Measurements from ENCODE around the gene RNU2-63P.
"Not testable (repeated sequence)": the region's sequence is repeated elsewhere in the genome, so short reads cannot be mapped to it uniquely, and the experiment has no call there.

Gene RNU2-63P

DNA sequence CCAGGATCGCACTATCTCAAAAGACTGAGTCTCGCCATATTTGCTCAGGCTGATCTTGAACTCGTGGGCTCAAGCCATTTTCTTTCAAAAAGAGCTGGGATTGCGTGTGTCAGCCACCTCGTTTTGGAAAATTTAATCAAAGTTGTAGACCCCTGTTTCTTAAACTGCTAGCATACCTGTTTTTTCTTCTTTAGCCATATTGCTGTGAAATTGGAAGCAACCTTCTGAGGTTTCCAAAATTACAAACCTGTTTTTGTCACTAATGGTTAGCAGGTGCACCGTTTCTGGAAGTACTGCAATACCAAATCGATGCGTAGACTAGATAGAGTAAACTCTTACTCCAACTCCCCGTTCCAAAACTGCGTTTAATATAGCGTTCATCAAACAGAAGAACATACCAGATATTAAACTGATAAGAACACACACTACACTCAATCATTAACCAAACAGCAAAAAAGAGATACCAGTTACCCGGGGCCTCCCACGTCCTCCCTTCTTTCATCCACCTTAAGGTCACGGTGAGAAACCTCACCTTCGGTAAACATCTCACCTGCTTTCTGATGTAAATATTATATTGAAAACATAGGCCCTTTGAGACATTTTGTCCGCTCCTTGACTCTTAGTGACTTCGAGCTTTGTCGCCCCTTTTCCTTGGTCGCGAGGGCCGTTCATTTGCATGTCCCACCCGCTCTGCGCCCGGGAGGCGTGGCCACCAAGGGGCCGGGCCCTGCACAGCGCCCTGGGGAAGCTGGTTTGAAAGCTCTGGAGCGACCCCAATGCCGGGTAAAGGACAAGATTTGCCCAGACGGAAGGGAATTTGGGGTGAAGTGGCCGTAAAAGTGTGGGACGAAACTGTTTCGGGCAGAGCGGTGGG, at the start of gene RNU2-63P:
TSS of gene RNU2-63P (minus strand) at position 462 of the 874 bp plus-strand sequence.
- DNase-seq = peak; percentile 82

GRCh38 chr2:88061295-88061694, 44.9 kb upstream of the RNU2-63P start:
- DNase-seq = no peak

DNA sequence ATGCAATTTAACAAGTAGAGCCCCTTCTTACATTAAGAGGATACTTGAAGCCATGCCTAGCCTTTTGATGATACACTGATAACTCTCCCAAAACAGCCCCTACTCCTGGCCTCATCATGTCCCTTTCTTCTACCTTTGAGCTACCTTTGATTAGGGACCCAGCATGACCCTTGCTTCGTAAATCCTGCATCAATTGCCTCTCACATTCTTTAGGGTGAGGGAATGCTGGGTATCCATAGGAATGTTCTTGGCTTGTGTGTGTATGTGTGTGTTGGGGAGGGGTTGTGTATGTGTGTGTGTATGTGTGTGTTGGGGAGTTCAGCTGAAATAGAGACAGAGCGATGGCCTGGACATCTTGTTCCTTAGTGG, 44.5 kb upstream of the RNU2-63P start:
- no peak for DNase-seq

DNA sequence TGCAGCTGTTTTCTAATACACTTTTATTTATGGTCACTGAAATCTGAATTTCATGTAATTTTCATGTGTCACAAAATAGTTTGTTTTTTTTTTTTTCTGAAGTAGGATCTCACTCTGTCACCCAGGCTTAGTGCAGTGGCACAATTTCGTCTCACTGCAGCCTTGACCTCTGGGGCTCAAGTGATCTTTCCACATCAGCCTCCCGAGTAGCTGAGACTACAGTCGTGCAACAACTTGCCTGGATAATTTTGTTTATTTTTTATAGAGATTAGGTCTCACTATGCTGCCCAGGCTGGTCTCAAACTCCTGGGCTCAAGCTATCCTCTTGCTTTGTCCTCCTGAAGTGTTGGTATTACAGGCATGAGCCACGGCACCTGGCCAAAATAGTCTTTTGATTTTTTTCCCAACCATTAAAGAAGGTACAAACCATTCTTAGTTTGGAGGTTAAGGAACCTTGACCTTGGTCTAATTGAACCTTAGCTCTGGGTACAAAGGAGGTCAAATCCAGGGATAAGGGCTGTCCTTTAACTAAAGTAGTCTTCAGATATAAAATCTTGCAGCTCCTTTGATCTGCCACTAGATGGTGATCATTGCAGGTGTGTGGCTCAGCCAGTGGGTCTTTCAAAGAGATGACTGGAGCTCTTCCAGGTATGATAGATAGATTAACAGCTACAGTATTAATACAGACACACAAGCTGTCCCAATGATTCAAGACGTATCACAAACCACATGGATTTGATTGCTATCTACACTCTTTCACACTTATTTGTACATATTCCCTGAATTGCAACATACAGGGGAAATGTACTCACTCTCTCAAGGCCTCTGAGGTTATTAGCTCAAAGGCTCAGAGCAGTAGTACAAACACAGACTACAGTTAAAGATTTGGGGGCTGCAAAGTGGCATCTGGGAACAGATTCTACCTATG, 43.9 kb upstream of the RNU2-63P start:
- peak; percentile 49 for DNase-seq

GRCh38 chr2:88058191-88058590, 41.8 kb upstream of the RNU2-63P start:
- DNase-seq = no peak

DNA sequence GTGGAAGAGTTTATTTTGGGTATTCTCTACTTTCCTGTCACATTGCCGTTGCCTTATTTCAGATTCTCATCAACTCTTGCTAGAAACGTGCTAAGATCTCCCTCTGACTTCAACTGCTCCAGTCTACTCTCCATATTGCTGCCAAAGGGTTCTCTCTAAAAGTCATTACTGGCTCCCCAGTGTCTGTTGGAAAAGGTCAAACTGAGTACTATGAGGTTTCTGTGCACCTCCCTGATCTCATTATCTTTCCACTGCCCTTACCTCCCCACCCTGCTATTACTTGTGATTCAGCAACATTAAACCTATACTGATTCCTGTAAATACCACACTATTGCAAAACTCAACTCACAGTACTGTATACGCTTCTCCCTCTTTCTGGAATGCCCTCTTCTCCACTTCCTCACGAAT, 41.1 kb upstream of the RNU2-63P start:
- DNase-seq = no peak

DNA sequence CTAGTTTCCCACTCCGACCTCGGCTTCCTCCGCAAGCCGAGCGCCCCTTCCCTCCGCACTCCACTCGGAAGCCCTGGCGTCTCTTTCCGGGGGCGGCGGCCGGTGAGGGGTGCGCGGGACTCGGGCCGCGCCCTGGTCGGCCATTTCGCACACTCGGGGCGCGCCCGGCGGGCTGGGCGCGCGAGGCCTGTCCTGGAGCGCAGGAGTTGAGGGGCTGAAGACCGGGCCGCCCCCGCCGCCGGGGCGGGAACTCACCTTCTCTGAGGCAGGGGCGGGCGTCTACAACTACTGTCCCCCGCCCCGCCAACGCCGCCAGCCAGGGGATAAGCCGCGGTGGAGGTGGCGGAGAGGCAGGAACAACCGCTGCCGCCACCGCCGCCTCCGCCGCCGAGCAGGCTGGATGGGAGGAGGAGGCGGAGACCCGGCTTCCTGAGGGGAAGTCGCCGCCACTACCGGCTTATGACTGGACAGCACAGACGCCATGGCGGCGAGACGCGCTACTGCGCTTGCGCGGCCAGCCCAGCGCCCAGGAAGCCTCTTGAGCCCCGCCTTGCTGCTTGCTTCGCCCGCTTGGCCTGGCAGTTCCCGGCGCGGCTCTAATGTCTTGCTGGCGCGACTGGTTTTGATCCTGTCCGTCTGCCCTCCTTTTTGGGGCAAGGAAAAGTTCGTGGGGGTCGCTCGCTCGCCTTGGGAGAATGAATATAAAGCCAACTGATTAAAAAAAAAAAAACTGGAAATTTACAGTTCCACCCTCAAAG, 39.2 kb upstream of the RNU2-63P start, which contains the start of gene KRCC1:
TSS of gene KRCC1 (minus strand) at position 413 of the 758 bp plus-strand sequence. CDS start 27,220 bp downstream, outside the sequence.
- peak; percentile 96 for DNase-seq

- peak; percentile 12 for DNase-seq
Observed at GRCh38 chr2:88054782-88055370, 38.5 kb upstream of the RNU2-63P start.

- DNase-seq = no peak
Observed at GRCh38 chr2:88053934-88054781, 37.8 kb upstream of the RNU2-63P start.

DNA sequence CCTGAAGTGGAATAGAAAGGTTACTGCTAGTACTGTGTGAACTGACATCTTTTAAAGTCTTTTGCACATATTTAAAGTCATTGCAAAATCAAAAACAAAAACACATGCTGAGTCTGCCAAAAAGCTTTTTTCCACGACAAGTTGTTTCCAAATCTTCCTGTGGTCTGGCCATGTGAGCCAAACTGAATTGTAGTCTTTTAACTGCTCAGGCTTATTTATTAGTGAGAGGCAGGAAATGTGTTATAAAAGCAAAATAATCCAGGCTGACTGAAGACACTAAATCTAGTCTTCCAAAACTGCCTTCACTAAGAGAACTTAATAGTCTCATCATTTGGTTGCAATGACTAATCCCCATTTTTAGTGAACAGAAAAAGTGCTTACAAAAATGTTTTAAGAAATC, 36.9 kb upstream of the RNU2-63P start:
- DNase-seq = no peak

- DNase-seq = no peak
Observed at GRCh38 chr2:88051792-88052191, 35.4 kb upstream of the RNU2-63P start.

- no peak for DNase-seq
Observed at GRCh38 chr2:88049622-88050021, 33.3 kb upstream of the RNU2-63P start.

DNA sequence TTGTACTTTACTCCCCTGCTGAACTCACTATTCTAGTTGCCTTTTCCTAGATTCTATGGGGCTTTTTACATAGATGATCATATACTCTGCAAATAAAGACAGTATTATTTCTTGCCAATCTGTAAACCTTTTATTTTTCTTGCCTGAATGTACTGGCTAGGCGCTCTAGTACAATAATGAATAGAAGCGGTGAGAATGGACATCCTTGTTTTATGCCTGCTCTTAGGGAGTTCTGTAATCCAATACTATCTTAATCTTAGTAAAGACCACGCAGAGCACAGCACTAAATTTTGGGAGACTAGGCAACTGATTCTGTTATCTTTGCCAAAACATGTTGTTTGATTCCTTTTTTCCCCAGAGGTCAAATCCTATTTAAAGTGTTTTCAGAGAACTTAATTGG, 32.2 kb upstream of the RNU2-63P start:
- DNase-seq = no peak

GRCh38 chr2:88045561-88045960, 29.2 kb upstream of the RNU2-63P start:
- DNase-seq = not testable (repeated sequence)

- no peak for DNase-seq
Observed at GRCh38 chr2:88042476-88042875, 26.1 kb upstream of the RNU2-63P start.

DNA sequence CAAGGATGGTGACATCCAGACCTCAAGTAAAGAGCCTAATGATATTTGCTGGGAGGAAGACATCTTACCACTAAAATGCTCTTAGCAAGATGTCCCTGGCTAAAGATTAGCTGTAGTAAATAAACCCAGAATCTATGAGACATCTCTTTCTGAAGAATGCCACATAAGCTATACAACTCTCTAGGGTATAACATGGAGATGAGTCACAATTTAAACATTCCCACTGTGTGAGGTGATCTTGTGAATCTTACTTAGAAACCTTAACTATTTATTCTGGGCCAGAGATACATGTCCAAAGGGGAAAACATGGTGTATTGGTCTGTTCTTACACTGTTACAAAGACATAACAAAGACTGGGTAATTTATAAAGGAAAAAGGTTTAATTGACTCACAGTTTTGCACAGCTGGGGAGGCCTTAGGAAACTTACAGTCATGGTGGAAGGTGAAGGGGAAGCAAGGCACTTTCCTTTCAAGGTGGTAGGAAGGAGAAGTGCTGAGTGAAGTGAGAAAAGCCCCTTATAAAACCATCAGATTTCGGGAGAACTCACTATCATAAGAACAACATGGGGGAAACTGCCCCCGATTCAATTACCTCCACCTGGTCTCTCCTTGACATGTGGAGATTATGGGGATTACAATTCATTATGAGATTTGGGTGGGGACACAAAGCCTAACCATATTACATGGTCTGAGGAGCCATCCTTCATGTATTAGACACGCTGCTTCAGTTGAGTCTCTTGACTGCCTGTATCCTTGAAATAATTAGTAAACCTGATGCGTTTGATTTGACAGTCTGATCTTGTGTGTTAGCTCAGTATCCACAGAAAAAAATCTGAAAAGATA, 22.1 kb upstream of the RNU2-63P start:
- no peak for DNase-seq

GRCh38 chr2:88036606-88037005, 20.3 kb upstream of the RNU2-63P start:
- DNase-seq = no peak

DNA sequence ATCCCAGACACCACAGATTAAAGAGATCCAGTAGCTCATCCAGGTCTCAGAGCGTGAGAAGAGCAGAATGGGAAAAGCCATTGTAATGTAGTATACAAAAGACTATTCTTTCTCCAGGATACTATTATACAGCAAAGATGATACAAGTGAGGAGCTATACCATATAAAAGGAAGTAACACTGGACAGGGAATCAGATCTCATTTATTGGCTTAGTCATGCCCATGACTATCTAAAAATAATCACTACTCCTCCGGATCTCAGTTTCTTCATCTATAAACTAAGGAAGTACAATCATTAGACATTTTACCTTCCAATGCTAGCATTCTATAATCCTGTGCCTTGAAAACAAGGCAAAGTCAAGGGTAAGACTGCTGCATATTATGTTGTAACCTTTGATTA, 19.8 kb upstream of the RNU2-63P start:
- no peak for DNase-seq

DNA sequence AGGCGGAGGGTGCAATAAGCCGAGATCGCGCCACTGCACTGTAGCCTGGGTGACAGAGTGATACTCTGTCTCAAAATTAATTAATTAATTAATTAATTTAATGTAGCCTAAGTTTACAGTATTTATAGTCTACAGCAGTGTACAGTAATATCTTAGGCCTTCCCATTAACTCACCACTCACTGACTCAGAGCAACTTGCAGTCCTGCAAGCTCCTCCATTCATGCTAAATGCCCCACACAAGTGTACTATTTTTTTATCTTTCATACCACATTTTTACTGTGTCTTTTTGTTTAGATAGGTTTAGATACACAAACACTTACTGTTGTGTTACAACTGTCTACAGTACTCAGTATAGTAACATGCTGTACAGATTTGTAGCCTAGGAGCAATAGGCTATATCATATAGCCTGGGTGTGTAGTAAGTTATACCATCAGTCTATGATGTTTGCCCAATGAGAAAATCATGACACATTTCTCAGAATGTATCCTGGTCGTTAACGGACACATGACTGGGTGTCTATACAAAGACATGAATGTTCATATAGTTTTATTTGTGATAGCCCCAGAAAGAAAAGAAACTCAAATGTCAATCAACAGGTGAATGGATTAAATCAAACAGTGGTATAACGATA, 15.8 kb upstream of the RNU2-63P start:
- no peak for DNase-seq

DNA sequence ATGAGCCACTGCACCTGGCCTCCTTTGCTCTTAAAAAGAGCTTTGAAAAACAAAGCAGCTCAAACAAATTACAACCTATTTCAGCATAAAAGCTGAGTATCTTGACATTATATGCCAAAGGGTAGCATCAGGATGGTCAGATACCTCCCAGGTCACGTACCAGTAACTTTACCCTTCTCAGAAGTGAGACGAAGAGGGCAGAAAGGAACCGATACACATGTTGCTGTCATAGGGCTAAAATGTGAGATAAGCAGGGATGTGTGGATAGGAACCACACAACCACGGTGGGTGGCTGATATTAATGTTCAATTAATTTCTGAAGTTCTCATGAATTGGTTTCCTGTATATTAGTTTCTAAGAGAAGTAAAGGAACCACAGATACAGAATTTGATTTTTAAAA, 12.6 kb upstream of the RNU2-63P start:
- no peak for DNase-seq
